Measurements from ENCODE around the gene POMGNT1.

The POMGNT1 gene

DNA sequence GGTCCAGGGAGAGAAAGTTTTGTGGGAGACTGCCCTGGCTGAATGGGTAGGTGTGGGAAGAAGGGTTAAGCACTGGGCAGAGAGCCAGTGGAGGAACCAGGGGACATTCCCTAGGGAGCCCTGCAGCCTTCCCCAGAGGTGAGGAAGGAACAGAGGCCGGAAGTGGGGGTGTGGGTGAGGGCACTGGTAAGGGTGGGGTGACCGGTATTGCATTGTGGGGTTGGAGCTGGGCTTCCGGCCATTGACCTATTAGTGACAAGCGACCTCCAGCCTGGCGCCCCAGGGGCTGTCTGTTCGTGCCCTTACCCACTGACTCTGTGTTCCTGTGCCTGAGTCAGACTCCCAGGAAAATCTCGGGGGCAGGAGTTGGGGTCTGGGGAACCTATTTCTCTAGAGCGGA lies 26.9 kb downstream of the POMGNT1 start:
- H3K79me2 ChIP-seq (ENCODE audit: low read length): no peaks in the 10 kb centered on the region
- no peaks in the 10 kb centered on the region for H3K9me3 ChIP-seq (replicated peaks; ENCODE audit: insufficient read depth, low read length)
- no peaks in the 10 kb centered on the region for H3F3A ChIP-seq (ENCODE audit: insufficient read depth, low read length)

DNA sequence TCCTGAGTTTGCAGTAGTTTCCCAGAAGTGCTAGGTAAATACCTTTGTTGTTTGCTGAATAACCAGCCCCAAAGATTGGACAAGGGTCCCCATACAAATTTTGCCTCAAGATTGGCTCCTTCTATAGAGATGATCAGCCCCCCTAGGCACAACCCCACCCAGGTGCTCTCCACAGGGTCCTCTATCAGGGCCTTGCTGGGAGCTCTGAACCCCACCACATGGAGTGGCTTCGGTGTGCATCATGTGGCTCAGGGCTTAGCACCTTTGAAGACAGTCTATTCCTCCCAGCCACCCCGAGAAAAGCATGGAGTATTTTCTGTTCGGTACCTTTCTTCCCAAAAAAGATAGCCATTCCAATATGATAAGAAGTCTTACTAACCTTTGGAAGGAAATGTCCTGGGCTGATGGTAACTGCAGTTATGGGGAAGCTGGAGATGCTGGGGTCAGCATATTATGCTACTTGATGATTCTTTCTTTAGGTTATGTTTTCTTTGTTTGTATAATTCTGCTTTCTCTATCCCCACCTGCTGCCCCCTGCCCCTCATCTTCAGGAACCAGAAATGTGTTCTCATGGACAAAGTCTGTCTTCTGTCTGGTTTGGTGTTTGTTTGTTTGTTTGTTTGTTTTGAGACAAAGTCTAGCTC lies 28.3 kb downstream of the POMGNT1 start:
- Histone ChIP-seq H3K79me2 (ENCODE audit: low read length) (no peaks in the 10 kb centered on the region), H3K9ac (ENCODE audit: low read length) (no peak overlapping the region), H3K4me2 (ENCODE audit: low read depth, low read length) (no peak overlapping the region), H3K27me3 (replicated peaks; ENCODE audit: insufficient read depth, low read length) (no peaks in the 10 kb centered on the region), H3K4me3 (ENCODE audit: low read length) (no peak overlapping the region), H3K9me3 (replicated peaks; ENCODE audit: insufficient read depth, low read length) (no peaks in the 10 kb centered on the region), H3K27ac (ENCODE audit: low read length) (no peak overlapping the region), H3F3A (ENCODE audit: insufficient read depth, low read length) (no peaks in the 10 kb centered on the region), H4K20me1 (ENCODE audit: insufficient read depth, low read length) (no peaks in the 10 kb centered on the region), H3K4me1 (ENCODE audit: low read length) (no peaks in the 10 kb centered on the region; the same call in 1 of the 2 replicates), H3K36me3 (replicated peaks; ENCODE audit: insufficient read depth, low read length) (no peaks in the 10 kb centered on the region), H3K9me2 (replicated peaks; ENCODE audit: insufficient read depth, low read length) (no peaks in the 10 kb centered on the region), H2AFZ (ENCODE audit: low read length) (no peak overlapping the region)
- no peak for DNase-seq
- TF ChIP-seq EZH2phosphoT487 (IDR thresholded peaks at IDR 0.05; ENCODE audit: low read length) (no peak), EZH2 (optimal IDR thresholded peaks at IDR 0.05; ENCODE audit: low read depth, low read length) (no peak)
- TF ChIP-seq, protein P1, sequence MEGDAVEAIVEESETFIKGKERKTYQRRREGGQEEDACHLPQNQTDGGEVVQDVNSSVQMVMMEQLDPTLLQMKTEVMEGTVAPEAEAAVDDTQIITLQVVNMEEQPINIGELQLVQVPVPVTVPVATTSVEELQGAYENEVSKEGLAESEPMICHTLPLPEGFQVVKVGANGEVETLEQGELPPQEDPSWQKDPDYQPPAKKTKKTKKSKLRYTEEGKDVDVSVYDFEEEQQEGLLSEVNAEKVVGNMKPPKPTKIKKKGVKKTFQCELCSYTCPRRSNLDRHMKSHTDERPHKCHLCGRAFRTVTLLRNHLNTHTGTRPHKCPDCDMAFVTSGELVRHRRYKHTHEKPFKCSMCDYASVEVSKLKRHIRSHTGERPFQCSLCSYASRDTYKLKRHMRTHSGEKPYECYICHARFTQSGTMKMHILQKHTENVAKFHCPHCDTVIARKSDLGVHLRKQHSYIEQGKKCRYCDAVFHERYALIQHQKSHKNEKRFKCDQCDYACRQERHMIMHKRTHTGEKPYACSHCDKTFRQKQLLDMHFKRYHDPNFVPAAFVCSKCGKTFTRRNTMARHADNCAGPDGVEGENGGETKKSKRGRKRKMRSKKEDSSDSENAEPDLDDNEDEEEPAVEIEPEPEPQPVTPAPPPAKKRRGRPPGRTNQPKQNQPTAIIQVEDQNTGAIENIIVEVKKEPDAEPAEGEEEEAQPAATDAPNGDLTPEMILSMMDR (IDR thresholded peaks at IDR 0.05; ENCODE audit: low read length): no peak

More for the DNA sequence above, 26.9 kb downstream of the POMGNT1 start:
- Histone ChIP-seq H3K9ac (ENCODE audit: low read length) (no peak overlapping the region), H3K9me2 (replicated peaks; ENCODE audit: insufficient read depth, low read length) (no peaks in the 10 kb centered on the region), H3K4me1 (ENCODE audit: low read length) (no peaks in the 10 kb centered on the region; the same call in 1 of the 2 replicates), H4K20me1 (ENCODE audit: insufficient read depth, low read length) (no peaks in the 10 kb centered on the region), H3K4me3 (ENCODE audit: low read length) (no peak overlapping the region), H3K4me2 (ENCODE audit: low read depth, low read length) (no peak overlapping the region), H3K36me3 (replicated peaks; ENCODE audit: insufficient read depth, low read length) (no peaks in the 10 kb centered on the region), H2AFZ (ENCODE audit: low read length) (no peak overlapping the region), H3K27me3 (replicated peaks; ENCODE audit: insufficient read depth, low read length) (no peaks in the 10 kb centered on the region), H3K27ac (ENCODE audit: low read length) (no peak overlapping the region)
- no peak for DNase-seq
- TF ChIP-seq, protein P1 (IDR thresholded peaks at IDR 0.05; ENCODE audit: low read length): no peak
- TF ChIP-seq EZH2phosphoT487 (IDR thresholded peaks at IDR 0.05; ENCODE audit: low read length): no peak
- no peak for TF ChIP-seq EZH2 (optimal IDR thresholded peaks at IDR 0.05; ENCODE audit: low read depth, low read length)

DNA sequence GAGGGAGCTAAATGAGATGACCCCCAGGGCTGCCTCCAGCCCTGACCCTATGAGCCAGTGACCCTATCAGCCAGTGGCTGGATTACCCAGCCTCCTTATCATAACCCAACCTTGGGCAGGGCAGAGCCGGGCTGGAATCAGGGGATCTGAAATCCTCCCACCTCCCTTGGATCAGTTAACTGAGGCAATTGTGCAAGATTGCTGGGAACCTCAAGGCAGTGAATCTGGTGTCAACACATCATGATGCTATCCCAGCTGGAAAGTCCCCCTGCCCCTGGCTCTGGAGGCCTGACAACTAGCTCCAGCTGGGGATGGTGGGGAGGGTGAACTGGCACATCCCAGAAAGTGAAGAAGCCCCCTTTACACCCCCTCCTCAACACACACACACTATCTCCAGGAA lies 29.8 kb downstream of the POMGNT1 start:
- H3F3A ChIP-seq (ENCODE audit: insufficient read depth, low read length): no peaks in the 10 kb centered on the region
- H3K79me2 ChIP-seq (ENCODE audit: low read length): no peaks in the 10 kb centered on the region
- TF ChIP-seq, protein P1 (IDR thresholded peaks at IDR 0.05; ENCODE audit: low read length): no peak
- H3K27me3 ChIP-seq (replicated peaks; ENCODE audit: insufficient read depth, low read length): no peaks in the 10 kb centered on the region
- H3K36me3 ChIP-seq (replicated peaks; ENCODE audit: insufficient read depth, low read length): no peaks in the 10 kb centered on the region
- no peaks in the 10 kb centered on the region for H4K20me1 ChIP-seq (ENCODE audit: insufficient read depth, low read length)
- no peak overlapping the region for H3K9ac ChIP-seq (ENCODE audit: low read length)
- no peak for DNase-seq
- no peak overlapping the region for H3K27ac ChIP-seq (ENCODE audit: low read length)
- no peaks in the 10 kb centered on the region for H3K9me3 ChIP-seq (replicated peaks; ENCODE audit: insufficient read depth, low read length)
- H3K9me2 ChIP-seq (replicated peaks; ENCODE audit: insufficient read depth, low read length): no peaks in the 10 kb centered on the region
- H3K4me2 ChIP-seq (ENCODE audit: low read depth, low read length): no peak overlapping the region
- no peak overlapping the region for H3K4me3 ChIP-seq (ENCODE audit: low read length)
- no peaks in the 10 kb centered on the region; the same call in 1 of the 2 replicates for H3K4me1 ChIP-seq (ENCODE audit: low read length)
- no peak overlapping the region for H2AFZ ChIP-seq (ENCODE audit: low read length)

Data from MM.1S (cell line).